GM12878 (cell line): ENCODE measurements around the gene LSM14A. TPM values are rescaled to one million over a fixed set of nuclear protein-coding genes. Genes with fewer than 3 reads are reported as not detected.
A peak's percentile ranks its signal among the peaks of the same experiment; 100 is the strongest.

Source experiments
- ATAC-seq: fragments of 200-7000 bp; cut with Tn5 transposase; 3 replicates; pipeline ENCODE4 v1.9.1; 2020; ENCODE audit warnings: mild to moderate bottlenecking, moderate library complexity
- BruUV-seq: library from RNA; stranded (reverse); fragments of 400-500 nt; replicated peaks from 2 replicates; lab custom pipeline; 2021; lab: Mats Ljungman, UMichigan
- CTCF ChIA-PET: fragments of 300-600 bp; sonication (Branson Sonifier 250); formaldehyde crosslinking; extraction: SDS; loops from one replicate; lab custom pipeline; 2021; ENCODE audit warnings: inconsistent platforms; lab: Yijun Ruan, JAX
- POLR2A ChIA-PET: fragments of 350-600 bp; formaldehyde crosslinking; extraction: SDS; loops from one replicate; lab custom pipeline; 2021; ENCODE audit warnings: inconsistent platforms; lab: Charles Lee
- RAD21 ChIA-PET: fragments of 300-600 bp; sonication (Branson Sonifier 250); formaldehyde crosslinking; loops from one replicate; lab custom pipeline; 2023; ENCODE audit warnings: antibody characterized with exemption; ENCODE audit not compliant: unreplicated experiment; lab: Charles Lee
- SMC1A ChIA-PET: fragments of 300-600 bp; sonication (Branson Sonifier 250); formaldehyde crosslinking; loops from one replicate; lab custom pipeline; 2023; ENCODE audit not compliant: unreplicated experiment, uncharacterized antibody; lab: Charles Lee
- DNase-seq: peaks from one replicate; pipeline ENCODE4 v3.0.0-alpha.2; 2011; ENCODE audit warnings: low read depth, low spot score
- FAIRE-seq: peaks from 3 replicates; lab custom pipeline; 2011; peaks lifted over from hg19 to GRCh38; lab: Jason Lieb, UNC
- H2AFZ ChIP-seq: 2 replicates; pipeline ENCODE4 v1.6.0; 2011; ENCODE audit warnings: low read depth, low read length, control low read depth; ENCODE audit not compliant: control insufficient read depth
- H3K27ac ChIP-seq: 2 replicates; pipeline ENCODE4 v1.5.1; 2011; ENCODE audit warnings: control low read depth; ENCODE audit not compliant: control insufficient read depth, insufficient read depth
- H3K27me3 ChIP-seq, 2 experiments: replicated peaks in 1 of 2; 2 replicates each; pipeline versions ENCODE4 v1.6.0 to v1.6.1; 2011; ENCODE audit warnings: low read length in 1 of 2; ENCODE audit not compliant: control insufficient read depth in 2 of 2, insufficient read depth in 2 of 2
- H3K36me3 ChIP-seq, 2 experiments: 2 replicates each; pipeline ENCODE4 v1.5.1; 2011; ENCODE audit warnings: low read length in 1 of 2; ENCODE audit not compliant: control insufficient read depth in 2 of 2, insufficient read depth in 2 of 2
- H3K4me1 ChIP-seq: 2 replicates; pipeline ENCODE4 v1.6.1; 2011; ENCODE audit warnings: mild to moderate bottlenecking, low read length, moderate library complexity, mixed read lengths; ENCODE audit not compliant: control insufficient read depth, insufficient read depth
- H3K4me2 ChIP-seq: 2 replicates; pipeline ENCODE4 v1.6.0; 2011; ENCODE audit warnings: control low read depth; ENCODE audit not compliant: control insufficient read depth, insufficient read depth
- H3K4me3 ChIP-seq: fragments of 200-600 bp; sonication (generic); 2 replicates; pipeline ENCODE4 v1.5.1; 2016
- H3K79me2 ChIP-seq: 2 replicates; pipeline ENCODE4 v1.6.0; 2011; ENCODE audit warnings: low read length; ENCODE audit not compliant: control insufficient read depth, insufficient read depth
- H3K9ac ChIP-seq: 2 replicates; pipeline ENCODE4 v1.8.0; 2011; ENCODE audit warnings: low read length, control low read depth, mixed read lengths; ENCODE audit not compliant: control insufficient read depth, insufficient read depth
- H3K9me3 ChIP-seq: replicated peaks from 3 replicates; pipeline ENCODE4 v1.5.1; 2011; ENCODE audit warnings: mild to moderate bottlenecking, low read length; ENCODE audit not compliant: control insufficient read depth, insufficient read depth
- H4K20me1 ChIP-seq: 2 replicates; pipeline ENCODE4 v1.6.0; 2011; ENCODE audit not compliant: control insufficient read depth, insufficient read depth
- ATF7 ChIP-seq: fragments of 450-650 bp; IDR thresholded peaks from 2 replicates; pipeline ENCODE4 v1.6.1; 2016; ENCODE audit warnings: low read depth, mild to moderate bottlenecking
- BHLHE40 ChIP-seq, 2 experiments: fragments of 450-650 bp in 1 of 2; IDR thresholded peaks; 2 replicates each; pipeline ENCODE4 v1.6.1; 2011 to 2017; ENCODE audit warnings: low read depth in 2 of 2, borderline replicate concordance in 1 of 2, improper control_type of control experiment in 1 of 2, low read length in 1 of 2, mild to moderate bottlenecking in 1 of 2
- CEBPB ChIP-seq, 2 experiments: fragments of 150-350 bp in 1 of 2; IDR thresholded peaks; 2 replicates each; pipeline ENCODE4 v1.6.1; 2012 to 2014; ENCODE audit warnings: low read depth in 2 of 2, low read length in 2 of 2, borderline replicate concordance in 1 of 2, inconsistent platforms in 1 of 2
- EED ChIP-seq: sonication (generic); IDR thresholded peaks from 2 replicates; pipeline ENCODE4 v1.6.1; 2016; ENCODE audit warnings: antibody characterized with exemption, low read depth
- IKZF1 ChIP-seq: fragments of 450-650 bp; conservative IDR thresholded peaks from 2 replicates; pipeline ENCODE4 v1.6.1; 2017; ENCODE audit warnings: antibody characterized with exemption, mild to moderate bottlenecking
- IKZF2 ChIP-seq, 2 experiments: fragments of 450-650 bp; IDR thresholded peaks; 2 replicates each; pipeline ENCODE4 v1.6.1; 2017; ENCODE audit warnings: mild to moderate bottlenecking in 2 of 2, moderate library complexity in 2 of 2
- KAT2A ChIP-seq: conservative IDR thresholded peaks from 2 replicates; pipeline ENCODE4 v1.6.1; 2011; ENCODE audit warnings: low read depth, low read length; ENCODE audit not compliant: control insufficient read depth
- KLF5 ChIP-seq: fragments of 450-650 bp; IDR thresholded peaks from 2 replicates; pipeline ENCODE4 v1.6.1; 2014; ENCODE audit warnings: mild to moderate bottlenecking; ENCODE audit not compliant: partially characterized antibody
- MEF2B ChIP-seq: fragments of 450-650 bp; IDR thresholded peaks from 2 replicates; pipeline ENCODE4 v1.6.1; 2018; ENCODE audit warnings: mild to moderate bottlenecking, moderate library complexity; ENCODE audit not compliant: partially characterized antibody, poor library complexity, severe bottlenecking
- MXI1 ChIP-seq: fragments of 150-350 bp; IDR thresholded peaks from 2 replicates; pipeline ENCODE4 v1.6.1; 2011; ENCODE audit warnings: low read depth, mild to moderate bottlenecking, inconsistent platforms, low read length, improper control_type of control experiment
- NR2F1 ChIP-seq: fragments of 450-650 bp; conservative IDR thresholded peaks from 2 replicates; pipeline ENCODE4 v1.6.1; 2017; ENCODE audit warnings: mild to moderate bottlenecking
- SIN3A ChIP-seq: IDR thresholded peaks from 2 replicates; pipeline ENCODE4 v1.6.1; 2012; ENCODE audit warnings: low read depth, low read length, improper control_type of control experiment
- WGBS: methylation state at CpG from one replicate; pipeline ENCODE4 v1.1.6; 2016; ENCODE audit warnings: low lambda C conversion rate; ENCODE audit not compliant: insufficient replicate concordance, insufficient coverage; ENCODE audit errors: missing lambda C conversion rate; 5-methylcytosine and 5-hydroxymethylcytosine counted together
- in situ Hi-C: fragments of 300-500 bp; cut with MboI; formaldehyde crosslinking; loops from 9 replicates; pipeline ENCODE4 v1.14.3; 2018; ENCODE audit warnings: mixed read lengths
- intact Hi-C: fragments of 100-400 bp; cut with micrococcal nuclease; formaldehyde crosslinking; loops from one replicate; pipeline ENCODE4 v1.14.2; 2022; ENCODE audit not compliant: unreplicated experiment
- polyA plus RNA-seq, 11 experiments: library from polyadenylated mRNA; depleted of rRNA in 4 of 11; unstranded in 6 of 11; stranded (reverse) in 5 of 11; fragments of >200 nt; fragmentation: Nextera tagmentation in 4 of 11; fragmentation: Illumina TruSeq in 1 of 11; extraction: Ambion mirVana in 4 of 11; extraction: Trizol in 1 of 11; gene quantifications; 1 replicate in 1 of 11; 2 replicates in 10 of 11; pipeline versions ENCODE4 v1.2.1 to v1.2.3, GENCODE V29; 2011 to 2016; ENCODE audit warnings: inconsistent platforms in 2 of 11, missing spikeins in 2 of 11, low read depth in 1 of 11
- total RNA-seq, 4 experiments: library from RNA; depleted of rRNA in 3 of 4; stranded (reverse); fragments of >200 nt in 3 of 4; fragmentation: Illumina TruSeq in 1 of 4; extraction: Trizol in 1 of 4; gene quantifications; 2 replicates each; pipeline versions ENCODE4 v1.2.1 to v1.2.3, GENCODE V29; 2013 to 2021
- TF ChIP-seq, protein P1 (sequence below): fragments of 450-650 bp; IDR thresholded peaks from 2 replicates; pipeline ENCODE4 v1.6.1; 2017; ENCODE audit warnings: low read depth, mild to moderate bottlenecking, moderate library complexity

Gene LSM14A
- total and polyA plus RNA-seq, 10 of the 15 experiments (the other 5 are each of a cell fraction or from before 2014, with no cell fraction given) = 21.9 to 193 (median 89.4) TPM

DNA sequence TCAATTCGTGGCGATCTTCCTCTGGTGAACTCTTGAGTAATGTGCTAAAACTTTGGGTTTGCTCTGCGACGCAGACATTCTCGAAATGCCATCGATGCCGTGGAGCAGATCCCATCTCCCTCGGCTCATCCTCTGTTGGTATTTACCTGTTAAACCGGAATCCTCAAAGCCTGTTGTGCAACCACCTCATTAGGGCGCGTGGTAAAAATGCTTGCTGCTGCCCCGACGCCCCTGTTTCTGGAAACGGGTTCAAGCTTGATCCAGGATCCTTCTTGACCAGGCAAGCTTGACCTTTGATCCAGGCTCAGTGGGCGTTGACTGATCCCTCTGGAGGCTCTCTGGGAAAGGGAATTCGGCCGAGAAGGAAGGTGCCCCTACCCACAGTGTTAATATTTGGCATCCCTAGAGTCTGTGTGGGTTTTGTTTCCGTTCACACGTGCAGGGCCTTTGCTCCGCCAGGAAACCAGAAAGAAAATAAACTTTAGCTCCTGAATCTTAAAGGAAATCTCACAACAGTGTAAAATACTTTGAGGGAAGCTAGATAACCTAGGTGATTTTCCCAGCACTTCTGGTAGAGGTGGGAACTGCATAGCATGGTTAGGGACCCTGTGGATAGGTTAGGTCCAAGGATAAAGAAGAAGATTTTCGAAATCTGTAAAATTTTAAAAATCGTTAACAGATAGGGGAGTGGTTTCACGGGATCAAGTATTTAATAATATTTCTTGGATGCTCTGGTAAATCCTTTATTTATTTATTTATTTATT lies 1.1 kb downstream of the LSM14A start:
- Histone ChIP-seq H3K9ac (peak overlapping the region; percentile 96), H3K4me3 (peak overlapping the region; percentile 80), H2AFZ (no peak overlapping the region), H3K27me3 (no peaks in the 10 kb centered on the region), H3K4me2 (peak overlapping the region; percentile 43), H3K36me3 (no peaks in the 10 kb centered on the region), H3K4me1 (peaks cover 17% of the 10 kb centered on the region), H4K20me1 (no peaks in the 10 kb centered on the region), H3K79me2 (peaks cover 68% of the 10 kb centered on the region), H3K9me3 (no peaks in the 10 kb centered on the region; the same call in 2 of the 3 replicates), H3K27ac (peak overlapping the region; percentile 99)
- intact Hi-C loops = loop anchor here (5.0 kb wide), 2 partner anchors 44 to 504 kb away; partner anchors contain the start of genes SCGB2B2 and ZNF302
- RAD21 ChIA-PET = interaction anchor here (1.2 to 2.0 kb wide), 3 partner anchors 12 to 44 kb away, joined by 3 to 7 read pairs (median 5); no protein-coding TSS in a partner anchor
- FAIRE-seq (no peak), DNase-seq (no peak), ATAC-seq (peak; percentile 6)
- CTCF ChIA-PET = interaction anchor here (0.7 to 1.7 kb wide), 6 partner anchors 11 to 257 kb away, joined by 3 to 6 read pairs (median 4); no protein-coding TSS in a partner anchor
- 1% methylated on average over 23 of the region's 23 CpGs for WGBS
- TSS peak; percentile 59 for BruUV-seq
- POLR2A ChIA-PET = interaction anchor here (0.8 to 2.1 kb wide), 5 partner anchors 16 to 196 kb away, joined by 3 to 10 read pairs (median 3); no protein-coding TSS in a partner anchor
- SMC1A ChIA-PET = interaction anchor here (1.3 kb wide), 2 partner anchors 11 to 46 kb away, joined by 5 to 12 read pairs; no protein-coding TSS in a partner anchor
- in situ Hi-C loops = no loop called here
- TF ChIP-seq EED (0 out of 2 replicates have a peak, but pooled peaks have one; percentile 18), KLF5 (no peak), BHLHE40 (IDR thresholded peaks at IDR 0.05; ENCODE audit: borderline replicate concordance in 1 of 2, low read depth in 2 of 2, low read length in 1 of 2) (peak; percentile 83 to 86), IKZF1 (peak; percentile 69), SIN3A (0 out of 2 replicates have a peak, but pooled peaks have one; percentile 5), MEF2B (peak; percentile 16), KAT2A (no peak), IKZF2 (IDR thresholded peaks at IDR 0.05) (peak; percentile 57 to 75), MXI1 (no peak), CEBPB (IDR thresholded peaks at IDR 0.05; ENCODE audit: borderline replicate concordance in 1 of 2, low read depth in 2 of 2, low read length in 2 of 2) (0 out of 4 replicates have a peak, but pooled peaks of 1 of the 2 experiments have one; percentile 18), NR2F1 (peak; percentile 33; the same call in 1 of the 2 replicates), ATF7 (0 out of 2 replicates have a peak, but pooled peaks have one; percentile 12)
- TF ChIP-seq, protein P1, sequence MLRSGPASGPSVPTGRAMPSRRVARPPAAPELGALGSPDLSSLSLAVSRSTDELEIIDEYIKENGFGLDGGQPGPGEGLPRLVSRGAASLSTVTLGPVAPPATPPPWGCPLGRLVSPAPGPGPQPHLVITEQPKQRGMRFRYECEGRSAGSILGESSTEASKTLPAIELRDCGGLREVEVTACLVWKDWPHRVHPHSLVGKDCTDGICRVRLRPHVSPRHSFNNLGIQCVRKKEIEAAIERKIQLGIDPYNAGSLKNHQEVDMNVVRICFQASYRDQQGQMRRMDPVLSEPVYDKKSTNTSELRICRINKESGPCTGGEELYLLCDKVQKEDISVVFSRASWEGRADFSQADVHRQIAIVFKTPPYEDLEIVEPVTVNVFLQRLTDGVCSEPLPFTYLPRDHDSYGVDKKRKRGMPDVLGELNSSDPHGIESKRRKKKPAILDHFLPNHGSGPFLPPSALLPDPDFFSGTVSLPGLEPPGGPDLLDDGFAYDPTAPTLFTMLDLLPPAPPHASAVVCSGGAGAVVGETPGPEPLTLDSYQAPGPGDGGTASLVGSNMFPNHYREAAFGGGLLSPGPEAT = peak; percentile 36; the same call in 1 of the 2 replicates
- TF ChIP-seq, all 136 proteins: peak for 10
